Measurements from ENCODE around the gene TXNRD2.

- TF ChIP-seq POLR2AphosphoS5 (IDR thresholded peaks at IDR 0.05; ENCODE audit: low read depth, low read length) (no peak), TAF1 (IDR thresholded peaks at IDR 0.05; ENCODE audit: borderline replicate concordance, low read depth, low read length) (no peak), POLR2A (IDR thresholded peaks at IDR 0.05; ENCODE audit: low read depth, low read length) (no peak)
These were observed 71.2 kb downstream of the TXNRD2 start for GRCh38 chr22:19870153-19871022.
